Measurements from ENCODE around the gene LAGE3. TPM values are rescaled to one million over a fixed set of nuclear protein-coding genes. Genes with fewer than 3 reads are reported as not detected.
A peak's percentile ranks its signal among the peaks of the same experiment; 100 is the strongest.

The LAGE3 gene
- total RNA-seq, 1 donor from 2014 or later: 27.9 TPM

- TF ChIP-seq, protein P1, sequence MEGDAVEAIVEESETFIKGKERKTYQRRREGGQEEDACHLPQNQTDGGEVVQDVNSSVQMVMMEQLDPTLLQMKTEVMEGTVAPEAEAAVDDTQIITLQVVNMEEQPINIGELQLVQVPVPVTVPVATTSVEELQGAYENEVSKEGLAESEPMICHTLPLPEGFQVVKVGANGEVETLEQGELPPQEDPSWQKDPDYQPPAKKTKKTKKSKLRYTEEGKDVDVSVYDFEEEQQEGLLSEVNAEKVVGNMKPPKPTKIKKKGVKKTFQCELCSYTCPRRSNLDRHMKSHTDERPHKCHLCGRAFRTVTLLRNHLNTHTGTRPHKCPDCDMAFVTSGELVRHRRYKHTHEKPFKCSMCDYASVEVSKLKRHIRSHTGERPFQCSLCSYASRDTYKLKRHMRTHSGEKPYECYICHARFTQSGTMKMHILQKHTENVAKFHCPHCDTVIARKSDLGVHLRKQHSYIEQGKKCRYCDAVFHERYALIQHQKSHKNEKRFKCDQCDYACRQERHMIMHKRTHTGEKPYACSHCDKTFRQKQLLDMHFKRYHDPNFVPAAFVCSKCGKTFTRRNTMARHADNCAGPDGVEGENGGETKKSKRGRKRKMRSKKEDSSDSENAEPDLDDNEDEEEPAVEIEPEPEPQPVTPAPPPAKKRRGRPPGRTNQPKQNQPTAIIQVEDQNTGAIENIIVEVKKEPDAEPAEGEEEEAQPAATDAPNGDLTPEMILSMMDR (IDR thresholded peaks at IDR 0.05; ENCODE audit: insufficient read depth, low read length, poor library complexity, severe bottlenecking): no peak
- Histone ChIP-seq H3K27me3 (ENCODE audit: control insufficient read depth, insufficient read depth, low read length) (no peaks in the 10 kb centered on the region), H3K36me3 (ENCODE audit: control insufficient read depth, insufficient read depth, low read length) (no peaks in the 10 kb centered on the region), H3K4me3 (ENCODE audit: low read depth, low read length) (peak overlapping the region; percentile 71)
- no peak for DNase-seq (ENCODE audit: low read depth)
Observed at GRCh38 chrX:154437971-154438893, 40.8 kb downstream of the LAGE3 start.

- H3K4me3 ChIP-seq (ENCODE audit: low read depth, low read length): peak within 1 kb of the TSS; percentile 71
- DNase-seq (ENCODE audit: low read depth): no peak
- TF ChIP-seq, protein P1 (IDR thresholded peaks at IDR 0.05; ENCODE audit: insufficient read depth, low read length, poor library complexity, severe bottlenecking): no peak
- no peaks in the 10 kb centered on the region for H3K36me3 ChIP-seq (ENCODE audit: control insufficient read depth, insufficient read depth, low read length)
- H3K27me3 ChIP-seq (ENCODE audit: control insufficient read depth, insufficient read depth, low read length): no peaks in the 10 kb centered on the region
Observed at GRCh38 chrX:154436983-154437752, 41.9 kb downstream of the LAGE3 start, which contains the start of gene GDI1. TSS of gene GDI1 (plus strand) at chrX:154437154. CDS start at chrX:154437255, 101 bp downstream.

DNA sequence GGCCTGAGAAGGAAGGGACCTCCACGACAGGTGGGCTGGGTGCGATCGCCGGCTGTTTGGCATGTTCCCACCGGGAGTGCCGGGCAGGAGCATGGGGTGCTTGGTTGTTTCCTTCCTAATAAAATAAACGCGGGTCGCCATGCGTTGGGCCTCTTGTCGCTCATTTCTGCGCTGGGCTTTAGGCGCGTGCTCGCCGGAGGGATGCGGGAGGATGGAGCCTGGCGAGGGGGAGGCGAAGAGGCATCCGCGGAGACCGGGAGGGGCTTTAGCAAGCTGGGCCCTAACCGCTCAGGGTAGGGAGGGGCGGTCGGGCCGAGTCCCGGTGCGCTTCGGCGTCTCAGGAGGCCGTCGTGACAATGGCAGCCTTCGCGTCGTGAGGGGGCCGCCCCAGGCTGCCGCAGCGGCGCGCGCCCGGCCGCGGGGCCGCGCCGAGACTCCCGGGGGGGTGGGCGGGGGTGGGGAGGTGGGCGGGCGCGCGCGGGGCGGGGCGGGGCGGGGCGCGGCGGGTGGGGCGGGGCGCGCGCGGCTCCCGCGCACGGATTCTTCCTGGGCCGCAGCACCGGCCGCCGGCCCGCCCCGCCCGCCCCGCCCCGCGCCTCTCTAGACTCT, 42.6 kb downstream of the LAGE3 start:
- no peaks in the 10 kb centered on the region for H3K36me3 ChIP-seq (ENCODE audit: control insufficient read depth, insufficient read depth, low read length)
- DNase-seq (ENCODE audit: low read depth): no peak

GRCh38 chrX:154435171-154435733, 43.8 kb downstream of the LAGE3 start:
- no peak overlapping the region for H3K4me3 ChIP-seq (ENCODE audit: low read depth, low read length)
- DNase-seq (ENCODE audit: low read depth): no peak
- H3K27me3 ChIP-seq (ENCODE audit: control insufficient read depth, insufficient read depth, low read length): no peaks in the 10 kb centered on the region
- TF ChIP-seq, protein P1 (IDR thresholded peaks at IDR 0.05; ENCODE audit: insufficient read depth, low read length, poor library complexity, severe bottlenecking): no peak
- H3K36me3 ChIP-seq (ENCODE audit: control insufficient read depth, insufficient read depth, low read length): no peaks in the 10 kb centered on the region

More for the DNA sequence above, 42.6 kb downstream of the LAGE3 start:
- H3K4me3 ChIP-seq (ENCODE audit: low read depth, low read length): peak overlapping the region; percentile 71
- no peaks in the 10 kb centered on the region for H3K27me3 ChIP-seq (ENCODE audit: control insufficient read depth, insufficient read depth, low read length)
- TF ChIP-seq, protein P1 (IDR thresholded peaks at IDR 0.05; ENCODE audit: insufficient read depth, low read length, poor library complexity, severe bottlenecking): no peak

DNA sequence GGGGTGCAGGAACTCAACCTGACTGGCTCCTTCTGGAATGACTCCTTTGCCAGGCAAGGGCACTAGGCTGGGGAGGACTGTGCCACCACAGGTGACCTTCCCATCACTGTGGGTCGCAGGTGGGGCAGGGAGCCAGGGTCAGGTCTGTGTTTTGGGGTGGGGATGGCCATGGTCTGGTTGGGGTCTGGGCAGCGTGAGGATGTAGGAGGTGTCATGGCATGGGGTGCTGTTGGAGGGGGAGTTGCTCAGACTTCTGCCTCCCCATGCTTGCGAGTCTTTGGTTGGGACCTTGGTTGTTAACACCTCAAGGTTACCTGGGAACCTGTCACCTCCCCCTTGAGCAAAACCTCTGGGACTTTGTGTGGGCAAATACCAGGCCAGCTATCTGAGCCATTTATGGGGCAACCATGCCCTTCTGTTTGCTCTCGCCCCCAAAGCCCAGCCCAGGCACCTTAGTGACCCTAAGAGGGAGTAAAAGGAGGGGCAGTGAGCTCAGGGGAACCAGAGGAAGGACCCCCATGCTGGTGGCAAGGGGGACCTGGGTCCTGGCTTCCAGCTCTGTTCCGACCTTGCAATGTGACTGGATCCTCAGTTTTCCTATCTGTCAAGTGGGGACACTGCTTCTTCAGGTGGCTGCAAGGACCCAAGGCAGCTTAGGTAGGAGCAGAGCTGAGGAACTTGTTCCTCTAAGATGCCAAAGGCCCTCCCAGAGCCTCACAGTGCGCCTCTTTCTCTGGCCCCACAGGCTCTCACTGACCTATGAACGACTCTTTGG, 44.5 kb downstream of the LAGE3 start:
- no peaks in the 10 kb centered on the region for H3K27me3 ChIP-seq (ENCODE audit: control insufficient read depth, insufficient read depth, low read length)
- H3K36me3 ChIP-seq (ENCODE audit: control insufficient read depth, insufficient read depth, low read length): no peaks in the 10 kb centered on the region
- TF ChIP-seq, protein P1 (IDR thresholded peaks at IDR 0.05; ENCODE audit: insufficient read depth, low read length, poor library complexity, severe bottlenecking): no peak
- no peak for DNase-seq (ENCODE audit: low read depth)
- no peak overlapping the region for H3K4me3 ChIP-seq (ENCODE audit: low read depth, low read length)

Data from kidney epithelial cell (primary cell).